ENCODE data around the gene EMC10.

The EMC10 gene

GRCh38 chr19:50500060-50500752 lies 23.9 kb downstream of the EMC10 start:
- no peak for DNase-seq

- no peak for DNase-seq
Observed at GRCh38 chr19:50500753-50501151, 24.4 kb downstream of the EMC10 start.

GRCh38 chr19:50501186-50501567 lies 24.9 kb downstream of the EMC10 start:
- DNase-seq, result no peak

GRCh38 chr19:50501568-50502475 lies 25.5 kb downstream of the EMC10 start:
- DNase-seq, result no peak

- DNase-seq, result peak; percentile 13
Observed at GRCh38 chr19:50505856-50506611, 29.7 kb downstream of the EMC10 start.

- DNase-seq, result no peak
Observed at GRCh38 chr19:50506700-50507099, 30.4 kb downstream of the EMC10 start.

- DNase-seq, result no peak
Observed at GRCh38 chr19:50507376-50507775, 31.1 kb downstream of the EMC10 start.

- no peak for DNase-seq
Observed at GRCh38 chr19:50508843-50509190, 32.5 kb downstream of the EMC10 start.

- DNase-seq, result no peak
Observed at GRCh38 chr19:50509366-50509765, 33.1 kb downstream of the EMC10 start.

- no peak for DNase-seq
Observed at GRCh38 chr19:50510121-50510670, 33.9 kb downstream of the EMC10 start.

GRCh38 chr19:50510700-50511068 lies 34.4 kb downstream of the EMC10 start:
- DNase-seq, result no peak

GRCh38 chr19:50511069-50511822 lies 34.9 kb downstream of the EMC10 start, which contains the start of gene JOSD2:
Gene JOSD2, minus strand, starts transcription at chr19:50511191. Its CDS starts 760 bp downstream, at chr19:50510431.
- DNase-seq, result peak; percentile 100

- no peak for DNase-seq
Observed at GRCh38 chr19:50512112-50512998, 36.0 kb downstream of the EMC10 start.

GRCh38 chr19:50512999-50513745 lies 36.9 kb downstream of the EMC10 start:
- DNase-seq, result no peak

GRCh38 chr19:50513746-50514345 lies 37.5 kb downstream of the EMC10 start, which contains the start of gene ASPDH:
Gene ASPDH, minus strand, starts transcription at chr19:50513913. Its CDS starts 90 bp downstream, at chr19:50513823.
- no peak for DNase-seq

- no peak for DNase-seq
Observed at GRCh38 chr19:50514346-50515167, 38.2 kb downstream of the EMC10 start.

GRCh38 chr19:50515168-50515561 lies 38.9 kb downstream of the EMC10 start:
- no peak for DNase-seq

GRCh38 chr19:50516456-50516855 lies 40.1 kb downstream of the EMC10 start:
- DNase-seq, result no peak
